ENCODE data around the gene MGLL. TPM values are rescaled to one million over a fixed set of nuclear protein-coding genes. Genes with fewer than 3 reads are reported as not detected.

MGLL gene
- total RNA-seq, 1 experiment from 2014 or later, result 95.0 TPM

- DNase-seq (ENCODE audit: low spot score), result no peak
Measured at GRCh38 chr3:127774647-127775046, 47.7 kb downstream of the MGLL start.

GRCh38 chr3:127773752-127774395 is 48.4 kb downstream of the MGLL start:
- DNase-seq (ENCODE audit: low spot score), result no peak

GRCh38 chr3:127772827-127773751 is 49.2 kb downstream of the MGLL start:
- no peak for DNase-seq (ENCODE audit: low spot score)

GRCh38 chr3:127772273-127772672 is 50.0 kb downstream of the MGLL start:
- no peak for DNase-seq (ENCODE audit: low spot score)

- no peak for DNase-seq (ENCODE audit: low spot score)
Measured at GRCh38 chr3:127771746-127772145, 50.6 kb downstream of the MGLL start.

GRCh38 chr3:127770671-127771355 is 51.5 kb downstream of the MGLL start:
- DNase-seq (ENCODE audit: low spot score), result no peak

- no peak for DNase-seq (ENCODE audit: low spot score)
Measured at GRCh38 chr3:127769284-127770081, 52.8 kb downstream of the MGLL start.

GRCh38 chr3:127768346-127769008 is 53.8 kb downstream of the MGLL start:
- DNase-seq (ENCODE audit: low spot score), result peak; percentile 79

- peak; percentile 75 for DNase-seq (ENCODE audit: low spot score)
Measured at GRCh38 chr3:127767126-127767525, 55.2 kb downstream of the MGLL start.

GRCh38 chr3:127765735-127766134 is 56.6 kb downstream of the MGLL start:
- no peak for DNase-seq (ENCODE audit: low spot score)

- DNase-seq (ENCODE audit: low spot score), result no peak
Measured at GRCh38 chr3:127764841-127765362, 57.4 kb downstream of the MGLL start.

- DNase-seq (ENCODE audit: low spot score), result no peak
Measured at GRCh38 chr3:127764301-127764700, 58.0 kb downstream of the MGLL start.

- DNase-seq (ENCODE audit: low spot score), result no peak
Measured at GRCh38 chr3:127763816-127764215, 58.5 kb downstream of the MGLL start.

GRCh38 chr3:127763337-127763736 is 59.0 kb downstream of the MGLL start:
- no peak for DNase-seq (ENCODE audit: low spot score)

- DNase-seq (ENCODE audit: low spot score), result no peak
Measured at GRCh38 chr3:127762787-127763105, 59.6 kb downstream of the MGLL start.

GRCh38 chr3:127762077-127762786 is 60.1 kb downstream of the MGLL start:
- DNase-seq (ENCODE audit: low spot score), result no peak

- no peak for DNase-seq (ENCODE audit: low spot score)
Measured at GRCh38 chr3:127761441-127761801, 60.9 kb downstream of the MGLL start.

GRCh38 chr3:127760791-127761440 is 61.4 kb downstream of the MGLL start:
- DNase-seq (ENCODE audit: low spot score), result no peak

GRCh38 chr3:127760361-127760760 is 62.0 kb downstream of the MGLL start:
- DNase-seq (ENCODE audit: low spot score), result no peak

GRCh38 chr3:127759826-127760225 is 62.5 kb downstream of the MGLL start:
- no peak for DNase-seq (ENCODE audit: low spot score)
